Sciatic nerve (tissue), 2 donors: ENCODE data around the gene GALNT6. TPM values are rescaled to one million over a fixed set of nuclear protein-coding genes. Genes with fewer than 3 reads are reported as not detected.
A peak's percentile ranks its signal among the peaks of the same experiment; 100 is the strongest.

Source experiments
- ATAC-seq: fragments of 200-7000 bp; cut with Tn5 transposase; one replicate; pipeline ENCODE4 v1.9.1; 2020; ENCODE audit warnings: mild to moderate bottlenecking, moderate library complexity
- DNase-seq: peaks from one replicate; pipeline ENCODE4 v3.0.0-alpha.2; 2020; ENCODE audit warnings: low spot score
- intact Hi-C: fragments of 100-400 bp; cut with DNase I; formaldehyde crosslinking; loops from one replicate; pipeline ENCODE4 v1.14.2; 2022
- total RNA-seq: library from RNA; stranded (reverse); fragmentation: NEBNext Ultra II Directional; extraction: Animal tissue kit (Norgen Biotek cat#: 25700); gene quantifications from one replicate; pipeline ENCODE4 v1.2.1, GENCODE V29; 2021
- donor health status: DM: no; HTN: no; CAD: no.
- donor health status: DM: no; HTN: no; CAD: no.

The GALNT6 gene
- total RNA-seq, result 4.0 TPM

DNA sequence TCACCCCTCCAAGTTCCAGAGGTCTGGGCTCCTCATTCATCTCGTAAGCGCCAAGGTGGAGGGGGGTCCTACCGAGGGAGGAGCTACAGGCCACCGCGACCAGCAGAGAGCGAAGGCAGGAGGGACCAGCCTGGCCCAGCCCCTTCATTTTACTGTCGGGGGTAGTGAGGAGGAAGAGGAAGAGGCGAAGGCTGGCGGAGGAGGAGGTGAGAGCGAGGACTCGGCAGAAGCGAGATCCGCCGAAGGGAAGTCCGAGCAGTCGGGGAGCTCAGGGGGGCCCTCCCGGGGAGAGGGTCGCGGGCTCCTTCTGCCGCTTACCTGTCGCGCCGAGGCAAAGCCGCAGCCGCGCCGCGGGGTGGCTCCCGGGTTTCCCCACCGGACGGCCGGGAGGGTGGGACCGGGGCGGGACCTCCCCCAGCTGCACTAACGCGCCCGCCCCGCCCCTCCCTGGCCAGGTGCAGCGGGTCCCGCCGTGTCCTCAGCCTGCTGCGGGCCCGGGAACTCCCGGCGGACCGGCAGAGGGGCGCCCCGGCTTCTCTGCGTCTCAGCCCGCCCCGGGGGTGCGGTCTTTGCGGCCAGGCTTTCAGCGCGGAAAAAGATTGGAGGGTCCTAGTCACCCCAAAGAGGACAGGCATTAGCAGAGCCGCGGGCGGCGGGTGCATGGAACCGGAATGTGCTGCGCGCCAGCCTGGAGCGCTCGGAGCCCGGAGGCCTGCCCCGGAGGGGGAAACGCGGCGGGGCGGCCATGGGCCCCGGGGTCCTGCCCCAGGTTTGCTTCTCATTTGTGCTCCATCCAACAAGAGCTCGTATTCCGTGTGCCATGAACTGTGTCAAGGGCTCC is at the start of gene GALNT6:
TSS of gene GALNT6 (minus strand) at position 124 of the 841 bp plus-strand sequence. CDS start 11,625 bp downstream, outside the sequence.
- intact Hi-C loops, result no loop called here
- peak; percentile 42 for ATAC-seq

DNA sequence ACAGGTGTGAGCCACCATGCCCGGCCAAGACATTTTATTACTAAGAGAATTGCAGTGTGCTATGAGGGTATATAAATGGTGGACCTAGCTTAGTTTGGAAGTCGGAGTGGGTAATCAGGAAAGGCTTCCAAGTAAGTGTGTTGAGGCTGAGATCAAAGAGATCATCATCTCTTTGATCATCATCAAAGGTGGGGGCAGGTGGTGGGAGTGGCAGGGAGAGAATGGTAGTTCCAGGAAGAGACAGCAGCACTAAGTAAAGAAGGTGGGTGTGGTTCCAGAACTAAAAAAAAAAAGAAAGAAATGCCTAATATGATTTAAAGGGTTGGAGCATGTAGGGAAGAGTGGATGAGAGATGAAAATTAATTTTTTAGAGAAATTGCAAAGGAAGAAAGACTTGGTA is 48.1 kb upstream of the GALNT6 start:
- intact Hi-C loops, result no loop called here
- no peak for DNase-seq
- ATAC-seq, result no peak

More for the DNA sequence above, at the start of gene GALNT6:
- DNase-seq, result no peak

DNA sequence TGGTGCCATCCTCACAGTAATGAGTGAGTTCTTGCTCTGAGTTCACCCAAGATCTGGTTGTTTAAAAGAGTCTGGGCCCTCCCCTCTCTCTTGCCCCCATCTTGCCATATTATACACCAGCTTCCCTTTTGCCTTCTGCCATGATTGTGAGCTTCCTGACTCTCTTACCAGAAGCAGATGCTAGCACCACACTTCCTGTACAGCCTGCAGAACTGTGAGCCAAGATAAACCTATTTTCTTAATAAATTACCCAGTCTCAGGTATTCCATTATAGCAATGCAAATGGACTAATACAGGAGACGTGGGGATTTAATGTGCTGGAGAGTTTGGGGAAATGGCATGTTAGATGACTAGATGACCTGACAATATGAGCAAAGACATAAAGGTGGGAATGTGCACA is 46.2 kb upstream of the GALNT6 start:
- intact Hi-C loops, result no loop called here
- no peak for DNase-seq
- no peak for ATAC-seq

GRCh38 chr12:51434305-51434704 is 43.1 kb upstream of the GALNT6 start:
- DNase-seq, result no peak
- intact Hi-C loops, result no loop called here
- no peak for ATAC-seq

DNA sequence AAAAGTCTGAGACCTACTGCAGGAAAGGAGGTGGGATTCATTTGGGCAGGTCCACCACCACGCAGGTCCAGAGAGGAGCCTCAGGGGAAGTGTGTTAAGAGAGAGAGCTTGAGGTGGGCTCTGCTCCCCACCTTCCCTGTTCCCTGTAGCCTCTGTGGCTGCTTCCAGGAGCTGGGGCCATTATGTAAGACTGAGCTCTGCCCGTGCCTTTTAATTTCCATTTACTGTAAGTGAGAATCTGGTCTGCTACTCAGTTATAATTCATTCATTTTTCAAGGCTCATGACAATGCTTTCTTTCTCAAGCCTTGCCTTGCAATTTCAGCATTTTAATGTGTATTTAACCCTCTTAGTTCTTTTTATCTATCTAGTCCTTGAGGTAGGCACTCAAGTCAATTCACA is 41.7 kb upstream of the GALNT6 start:
- DNase-seq, result no peak
- intact Hi-C loops, result no loop called here
- ATAC-seq, result no peak

GRCh38 chr12:51430196-51430895 is 39.1 kb upstream of the GALNT6 start:
- DNase-seq (no peak), ATAC-seq (no peak)
- intact Hi-C loops, result no loop called here

GRCh38 chr12:51429700-51430099 is 38.5 kb upstream of the GALNT6 start:
- ATAC-seq, result no peak
- intact Hi-C loops, result no loop called here
- DNase-seq, result no peak

GRCh38 chr12:51428256-51428655 is 37.0 kb upstream of the GALNT6 start:
- ATAC-seq, result no peak
- intact Hi-C loops, result no loop called here

DNA sequence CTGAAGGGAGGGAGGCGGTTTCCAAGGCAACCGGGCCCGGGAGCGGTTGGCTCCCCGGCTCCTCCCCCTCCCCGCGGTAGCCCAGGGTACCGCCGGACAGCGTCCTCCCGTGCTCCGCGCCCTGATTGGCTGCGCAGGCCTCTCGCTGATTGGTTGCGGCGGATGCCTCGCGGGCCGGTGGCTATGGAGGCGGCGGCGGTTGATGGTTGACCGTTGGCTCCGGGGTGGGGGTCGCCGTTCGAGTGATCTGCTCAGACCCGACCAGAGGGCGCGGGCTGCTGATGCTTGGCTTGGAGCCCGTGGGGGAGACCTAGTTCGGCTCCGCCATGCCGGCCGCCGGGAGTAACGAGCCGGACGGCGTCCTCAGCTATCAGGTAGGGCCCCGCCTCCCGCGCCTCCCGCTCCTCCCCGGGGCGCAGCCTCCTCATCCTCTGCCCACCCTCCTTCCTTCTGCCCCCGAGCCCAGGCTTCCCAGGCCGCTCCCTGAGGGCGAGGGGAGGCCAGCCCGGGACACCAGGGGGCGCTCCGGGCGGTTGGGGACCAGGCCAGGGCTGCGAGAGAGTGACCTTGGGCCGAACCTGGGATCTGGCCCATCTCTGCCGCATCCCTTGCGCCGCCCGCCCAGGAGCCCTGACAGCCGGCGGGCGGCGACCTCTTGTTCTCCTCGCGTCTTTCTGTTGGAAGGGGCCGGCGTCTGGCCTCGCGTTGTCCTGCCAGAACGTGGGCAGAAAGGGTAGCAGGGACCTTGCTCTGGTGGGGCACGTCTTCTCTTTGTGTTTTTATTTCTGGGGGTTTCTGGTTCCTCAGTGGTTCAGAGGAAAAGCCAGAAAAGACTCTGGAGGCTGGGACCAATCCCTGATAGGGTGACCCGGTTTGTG is 33.7 kb upstream of the GALNT6 start, which contains the start of gene SLC4A8:
TSS of gene SLC4A8 (plus strand) at position 170 of the 878 bp plus-strand sequence. CDS start at position 327, 157 bp downstream.
- DNase-seq, result peak; percentile 85
- intact Hi-C loops, result no loop called here

More at GRCh38 chr12:51428256-51428655, 37.0 kb upstream of the GALNT6 start:
- DNase-seq, result no peak

GRCh38 chr12:51424094-51424661 is 33.0 kb upstream of the GALNT6 start:
- no peak for ATAC-seq
- DNase-seq, result no peak
- intact Hi-C loops, result no loop called here

More for the DNA sequence above, 33.7 kb upstream of the GALNT6 start, which contains the start of gene SLC4A8:
- peak; percentile 98 for ATAC-seq

DNA sequence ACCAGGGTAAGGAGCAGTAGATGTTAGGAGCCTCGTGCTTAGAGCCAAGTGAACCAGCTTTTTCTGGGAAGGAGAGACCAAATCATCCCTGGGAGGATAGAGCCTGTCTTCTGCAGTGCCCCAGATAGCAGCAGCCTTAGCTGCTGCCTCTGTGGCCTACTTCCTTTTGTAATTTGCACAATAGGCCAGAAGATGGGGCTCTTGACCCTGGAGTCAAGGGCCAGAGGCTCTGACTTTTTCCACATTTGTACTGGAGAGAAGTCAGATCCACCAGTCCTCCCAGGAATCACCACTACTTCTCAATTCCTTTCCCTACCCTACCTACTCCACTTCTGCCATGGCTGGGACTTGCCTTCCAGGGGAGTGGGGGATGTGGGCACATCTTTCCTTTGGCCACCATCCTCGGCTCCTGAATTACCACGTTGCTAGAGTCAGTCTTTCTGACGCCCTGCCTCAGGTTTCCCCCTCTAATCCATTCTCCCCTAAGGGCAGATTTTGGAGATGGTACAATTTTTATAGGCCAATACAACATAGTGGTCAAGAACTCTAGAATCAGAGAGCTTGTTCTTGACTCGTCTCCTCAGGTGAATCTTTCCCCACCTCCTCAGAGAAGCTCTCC is 30.2 kb upstream of the GALNT6 start:
- ATAC-seq (peak; percentile 38), DNase-seq (no peak)
- intact Hi-C loops, result no loop called here

GRCh38 chr12:51419425-51420193 is 28.4 kb upstream of the GALNT6 start:
- intact Hi-C loops, result no loop called here
- ATAC-seq, result no peak
- DNase-seq, result no peak

DNA sequence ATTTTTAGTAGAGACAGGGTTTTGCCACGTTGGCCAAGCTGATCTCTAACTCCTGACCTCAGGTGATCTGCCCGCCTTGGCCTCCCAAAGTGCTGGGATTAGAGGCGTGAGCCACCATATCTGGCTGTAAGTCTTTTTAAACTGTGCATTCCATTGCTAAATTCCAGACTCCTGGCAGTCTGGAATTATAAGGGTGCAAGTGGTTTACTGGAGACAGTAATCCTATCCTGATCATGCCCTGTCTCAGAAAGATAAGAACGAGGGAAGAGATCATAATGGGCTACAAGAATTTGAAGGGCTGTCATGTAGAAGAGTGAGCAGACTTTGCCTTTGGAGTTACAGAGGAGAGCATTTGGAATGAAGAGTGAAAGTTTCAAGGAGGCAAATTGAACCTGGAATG is 26.6 kb upstream of the GALNT6 start:
- ATAC-seq (no peak), DNase-seq (no peak)
- intact Hi-C loops, result no loop called here

DNA sequence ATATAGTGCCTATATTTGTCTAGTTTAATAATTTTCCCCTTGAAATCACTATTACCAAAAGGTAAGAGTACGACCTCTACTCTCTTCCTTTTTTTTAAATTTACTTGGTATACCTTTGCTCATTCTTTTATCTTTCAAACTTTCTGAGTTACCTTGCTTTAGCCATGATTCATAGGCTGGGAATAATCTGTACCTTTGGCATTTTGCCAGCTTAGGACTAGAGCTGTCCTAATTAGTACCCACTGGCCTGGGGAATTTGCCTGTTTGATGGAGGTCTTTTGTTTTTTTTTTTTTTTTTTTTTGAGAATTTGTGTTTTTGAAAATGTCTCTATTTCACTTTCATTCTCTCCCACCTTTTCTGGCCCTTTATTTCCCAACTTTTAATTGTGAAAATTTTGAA is 24.7 kb upstream of the GALNT6 start:
- ATAC-seq, result no peak
- DNase-seq, result no peak
- intact Hi-C loops, result no loop called here

- intact Hi-C loops, result no loop called here
- no peak for ATAC-seq
- DNase-seq, result no peak
These were observed 22.6 kb upstream of the GALNT6 start for GRCh38 chr12:51413791-51414190.

DNA sequence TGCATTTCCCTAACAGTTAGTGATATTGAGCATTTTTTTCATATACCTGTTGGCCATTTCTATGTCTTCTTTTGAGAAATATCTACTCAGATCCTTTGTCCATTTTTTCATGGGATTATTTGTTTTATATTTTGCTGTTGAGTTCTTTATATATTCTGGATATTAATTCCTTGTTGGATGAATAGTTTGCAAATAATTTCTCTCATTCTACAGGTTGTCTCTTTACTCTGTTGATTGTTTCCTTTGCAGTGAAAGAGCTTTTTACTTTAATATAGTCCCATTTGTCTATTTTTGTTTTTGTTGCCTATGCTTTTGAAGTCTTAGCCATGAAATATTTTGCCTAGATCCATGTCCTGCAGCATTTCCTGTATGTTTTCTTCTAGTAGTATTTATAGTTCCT is 21.9 kb upstream of the GALNT6 start:
- no peak for ATAC-seq
- intact Hi-C loops, result no loop called here
- DNase-seq, result no peak

- intact Hi-C loops, result no loop called here
- DNase-seq (no peak), ATAC-seq (no peak)
These were observed 18.6 kb upstream of the GALNT6 start for GRCh38 chr12:51409846-51410245.

DNA sequence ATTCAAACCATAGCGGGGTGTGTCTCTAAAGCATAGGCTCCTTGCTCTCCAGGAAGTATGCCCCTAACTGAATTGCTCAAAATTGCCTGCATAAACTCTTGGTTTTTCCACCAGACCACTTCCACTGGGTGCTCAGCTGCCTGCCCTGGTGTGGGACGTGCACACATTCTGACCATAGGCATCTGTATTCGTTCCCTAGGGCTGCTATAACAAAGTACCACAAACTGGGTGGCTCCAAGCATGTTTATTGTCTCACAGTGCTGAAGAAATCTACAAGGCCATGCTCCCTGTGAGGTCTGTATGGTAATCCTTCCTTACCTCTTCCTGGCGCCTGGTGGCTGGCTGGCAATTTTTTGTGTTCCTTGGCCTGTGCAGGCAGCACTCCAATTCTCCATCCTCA is 16.4 kb upstream of the GALNT6 start:
- no peak for DNase-seq
- intact Hi-C loops, result no loop called here
- no peak for ATAC-seq
